Endothelial cell of umbilical vein (primary cell): ENCODE data around the gene CNTNAP2.

Experiments
- FOS ChIP-seq: IDR thresholded peaks from 2 replicates; pipeline ENCODE4 v1.6.1; 2011; ENCODE audit warnings: mild to moderate bottlenecking, low read length, moderate library complexity, borderline replicate concordance; ENCODE audit not compliant: insufficient read depth
- JUN ChIP-seq: IDR thresholded peaks from 2 replicates; pipeline ENCODE4 v1.6.1; 2011; ENCODE audit warnings: borderline replicate concordance, low read depth; ENCODE audit not compliant: insufficient read length, insufficient read depth
- MAX ChIP-seq: IDR thresholded peaks from 2 replicates; pipeline ENCODE4 v1.6.1; 2011; ENCODE audit not compliant: insufficient read depth, insufficient read length
- POLR2A ChIP-seq: IDR thresholded peaks from 2 replicates; pipeline ENCODE4 v1.6.1; 2012; ENCODE audit warnings: low read depth, mild to moderate bottlenecking, control low read depth, low read length
- POLR2AphosphoS5 ChIP-seq: IDR thresholded peaks from 2 replicates; pipeline ENCODE4 v1.6.1; 2012; ENCODE audit warnings: low read depth, mild to moderate bottlenecking, control low read depth, low read length, moderate library complexity; ENCODE audit not compliant: insufficient read depth
- TF ChIP-seq, protein P1 (sequence below), 2 donors: IDR thresholded peaks; 1 replicate in 1 of 2; 2 replicates in 1 of 2; pipeline ENCODE4 v1.5.1; 2011; ENCODE audit warnings: low read length in 2 of 2, mild to moderate bottlenecking in 2 of 2, moderate library complexity in 2 of 2, control low read depth in 1 of 2, inconsistent platforms in 1 of 2, low read depth in 1 of 2; ENCODE audit not compliant: insufficient read depth in 1 of 2; ENCODE audit errors: extremely low read depth in 1 of 2

DNA sequence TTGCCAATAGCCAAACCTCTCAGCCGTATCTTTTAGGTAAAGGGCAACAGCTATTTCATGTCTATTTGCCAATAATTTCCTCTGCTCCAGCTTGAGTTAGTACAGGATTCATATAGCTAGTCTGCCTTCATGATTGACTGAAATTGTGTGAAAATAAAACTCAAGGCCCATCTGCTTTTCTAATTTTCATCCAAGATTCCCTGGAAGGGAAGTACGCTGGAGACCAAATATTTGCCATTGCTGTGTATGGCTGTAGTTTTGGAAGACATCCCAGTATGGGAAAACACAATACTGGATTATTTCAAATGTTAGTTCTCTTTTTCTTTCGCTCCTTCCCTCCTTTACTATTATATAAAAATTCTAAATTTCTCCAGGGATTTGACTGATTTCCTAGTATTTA is 652.4 kb downstream of the CNTNAP2 start:
- TF ChIP-seq FOS = no peak
- TF ChIP-seq POLR2AphosphoS5 = no peak
- no peak for TF ChIP-seq POLR2A
- TF ChIP-seq, protein P1, sequence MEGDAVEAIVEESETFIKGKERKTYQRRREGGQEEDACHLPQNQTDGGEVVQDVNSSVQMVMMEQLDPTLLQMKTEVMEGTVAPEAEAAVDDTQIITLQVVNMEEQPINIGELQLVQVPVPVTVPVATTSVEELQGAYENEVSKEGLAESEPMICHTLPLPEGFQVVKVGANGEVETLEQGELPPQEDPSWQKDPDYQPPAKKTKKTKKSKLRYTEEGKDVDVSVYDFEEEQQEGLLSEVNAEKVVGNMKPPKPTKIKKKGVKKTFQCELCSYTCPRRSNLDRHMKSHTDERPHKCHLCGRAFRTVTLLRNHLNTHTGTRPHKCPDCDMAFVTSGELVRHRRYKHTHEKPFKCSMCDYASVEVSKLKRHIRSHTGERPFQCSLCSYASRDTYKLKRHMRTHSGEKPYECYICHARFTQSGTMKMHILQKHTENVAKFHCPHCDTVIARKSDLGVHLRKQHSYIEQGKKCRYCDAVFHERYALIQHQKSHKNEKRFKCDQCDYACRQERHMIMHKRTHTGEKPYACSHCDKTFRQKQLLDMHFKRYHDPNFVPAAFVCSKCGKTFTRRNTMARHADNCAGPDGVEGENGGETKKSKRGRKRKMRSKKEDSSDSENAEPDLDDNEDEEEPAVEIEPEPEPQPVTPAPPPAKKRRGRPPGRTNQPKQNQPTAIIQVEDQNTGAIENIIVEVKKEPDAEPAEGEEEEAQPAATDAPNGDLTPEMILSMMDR (IDR thresholded peaks at IDR 0.05; ENCODE audit: extremely low read depth in 1 of 2, insufficient read depth in 1 of 2, low read depth in 1 of 2, low read length in 2 of 2) = no peak
- TF ChIP-seq MAX = no peak
- no peak for TF ChIP-seq JUN
